ENCODE results near the gene FAHD1. TPM values are rescaled to one million over a fixed set of nuclear protein-coding genes. Genes with fewer than 3 reads are reported as not detected.

Gene FAHD1
- total and polyA plus RNA-seq, 9 donors: 11.0 to 22.1 (median 16.5) TPM

GRCh38 chr16:1786242-1787055, 40.6 kb upstream of the FAHD1 start:
- H3K4me3 ChIP-seq: no peak overlapping the region
- TF ChIP-seq CTCF (IDR thresholded peaks at IDR 0.05): no peak
- no peak for TF ChIP-seq POLR2A (IDR thresholded peaks at IDR 0.05)
- TF ChIP-seq EP300 (IDR thresholded peaks at IDR 0.05): no peak
- intact Hi-C loops (cut with DNase I): no loop called here
- no peaks in the 10 kb centered on the region for H3K9me3 ChIP-seq
- H3K27ac ChIP-seq: no peak overlapping the region
- peaks cover 3% of the 10 kb centered on the region for H3K4me1 ChIP-seq (ENCODE audit: insufficient read depth)
- H3K36me3 ChIP-seq: no peaks in the 10 kb centered on the region
- DNase-seq: peak; percentile 10 to 40 (median 30)
- no peaks in the 10 kb centered on the region for H3K27me3 ChIP-seq
- 83 to 88% (median 85%) methylated on average over 47 to 51 of the region's 51 CpGs for WGBS, 3 donors

- Histone ChIP-seq H3K4me3 (no peak overlapping the region), H3K4me1 (ENCODE audit: insufficient read depth) (no peaks in the 10 kb centered on the region), H3K9me3 (no peaks in the 10 kb centered on the region), H3K36me3 (no peaks in the 10 kb centered on the region), H3K27me3 (no peaks in the 10 kb centered on the region), H3K27ac (no peak overlapping the region)
- no peak for TF ChIP-seq EP300 (IDR thresholded peaks at IDR 0.05)
- no peak for TF ChIP-seq CTCF (IDR thresholded peaks at IDR 0.05)
- no peak for TF ChIP-seq POLR2A (IDR thresholded peaks at IDR 0.05)
- intact Hi-C loops (cut with DNase I): no loop called here
- peak in 1 of 5 donors; percentile 24 for DNase-seq
- WGBS, 3 donors: 87 to 93% (median 89%) methylated on average over 6 of the region's 6 CpGs
These were observed 40.0 kb upstream of the FAHD1 start for GRCh38 chr16:1787056-1787321.

- Histone ChIP-seq H3K36me3 (no peaks in the 10 kb centered on the region), H3K9me3 (no peaks in the 10 kb centered on the region), H3K27ac (no peak overlapping the region), H3K27me3 (no peaks in the 10 kb centered on the region), H3K4me1 (ENCODE audit: insufficient read depth) (no peaks in the 10 kb centered on the region), H3K4me3 (no peak overlapping the region)
- DNase-seq: peak; percentile 12 to 32 (median 25)
- no peak for TF ChIP-seq EP300 (IDR thresholded peaks at IDR 0.05)
- no peak for TF ChIP-seq POLR2A (IDR thresholded peaks at IDR 0.05)
- TF ChIP-seq CTCF (IDR thresholded peaks at IDR 0.05): no peak
- intact Hi-C loops (cut with DNase I): no loop called here
- WGBS, 3 donors: 89 to 90% (median 89%) methylated on average over 39 to 44 of the region's 44 CpGs
These were observed 39.5 kb upstream of the FAHD1 start for GRCh38 chr16:1787322-1788094.

GRCh38 chr16:1788095-1788707, 38.8 kb upstream of the FAHD1 start:
- WGBS, 3 donors: 84 to 89% (median 87%) methylated on average over 35 to 38 of the region's 38 CpGs
- no peaks in the 10 kb centered on the region for H3K4me1 ChIP-seq (ENCODE audit: insufficient read depth)
- H3K4me3 ChIP-seq: no peak overlapping the region
- H3K9me3 ChIP-seq: no peaks in the 10 kb centered on the region
- intact Hi-C loops (cut with DNase I): no loop called here
- no peaks in the 10 kb centered on the region for H3K27me3 ChIP-seq
- peak in 4 of 5 donors; percentile 13 to 38 (median 20) for DNase-seq
- H3K36me3 ChIP-seq: no peaks in the 10 kb centered on the region
- H3K27ac ChIP-seq: no peak overlapping the region
- no peak for TF ChIP-seq POLR2A (IDR thresholded peaks at IDR 0.05)
- no peak for TF ChIP-seq CTCF (IDR thresholded peaks at IDR 0.05)
- TF ChIP-seq EP300 (IDR thresholded peaks at IDR 0.05): no peak
